ENCODE measurements around the gene PPM1F.

The PPM1F gene

DNA sequence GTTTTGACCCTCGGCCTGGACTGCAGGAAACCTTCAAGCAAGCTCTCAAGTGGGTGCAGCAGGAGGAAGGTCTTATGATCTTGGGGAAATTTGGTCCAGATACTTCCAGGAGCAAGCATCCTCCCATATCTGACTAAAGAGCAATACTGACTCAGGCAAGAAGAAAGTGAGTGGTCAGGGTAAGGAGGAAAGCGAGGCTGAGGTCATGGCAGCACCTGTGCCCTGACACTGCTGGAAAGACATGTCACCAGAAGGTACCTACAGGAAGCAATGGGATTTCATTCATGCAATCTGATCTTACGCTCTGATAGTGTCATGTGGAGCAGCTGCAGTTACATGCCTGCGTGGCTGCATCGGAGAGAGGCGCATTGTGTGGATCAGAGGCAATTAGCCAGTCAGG lies 36.4 kb upstream of the PPM1F start:
- Histone ChIP-seq H3K9me3 (ENCODE audit: low read length) (no peaks in the 10 kb centered on the region), H3K4me3 (ENCODE audit: low read depth in 1 of 2, low read length in 2 of 2) (no peak overlapping the region), H3K9ac (ENCODE audit: low read length) (no peak overlapping the region), H3K27me3 (ENCODE audit: control insufficient read depth in 1 of 2, insufficient read depth in 2 of 2, low read length in 2 of 2) (no peaks in the 10 kb centered on the region), H3K27ac (ENCODE audit: low read depth, low read length) (no peak overlapping the region), H3K36me3 (ENCODE audit: insufficient read depth, low read length) (no peaks in the 10 kb centered on the region), H3K4me1 (ENCODE audit: insufficient read depth, low read length) (no peaks in the 10 kb centered on the region)

DNA sequence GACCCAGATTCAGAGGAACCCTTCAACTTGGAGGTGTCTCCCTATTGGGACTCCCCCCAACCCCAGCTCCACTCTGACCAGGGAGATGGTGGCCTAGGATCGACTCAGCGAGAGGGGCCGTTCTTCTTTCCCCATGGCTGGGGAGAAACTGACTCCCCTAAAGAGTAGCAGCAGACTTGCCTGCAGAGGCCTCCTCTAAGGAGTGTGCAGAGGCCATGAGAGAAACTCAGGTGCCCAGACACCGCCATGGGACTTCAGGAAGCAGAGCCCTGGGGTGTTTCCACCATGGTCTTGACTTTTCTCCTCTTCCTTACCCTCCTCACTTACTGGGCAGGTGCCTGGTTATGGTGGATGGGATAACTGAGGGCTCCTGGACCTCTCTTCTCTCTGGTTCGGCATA lies 32.6 kb upstream of the PPM1F start:
- H3K9ac ChIP-seq (ENCODE audit: low read length), result no peak overlapping the region
- H3K4me1 ChIP-seq (ENCODE audit: insufficient read depth, low read length), result peaks cover 10% of the 10 kb centered on the region
- H3K36me3 ChIP-seq (ENCODE audit: insufficient read depth, low read length), result no peaks in the 10 kb centered on the region
- H3K27me3 ChIP-seq (ENCODE audit: control insufficient read depth in 1 of 2, insufficient read depth in 2 of 2, low read length in 2 of 2), result no peaks in the 10 kb centered on the region
- no peak overlapping the region for H3K4me3 ChIP-seq (ENCODE audit: low read depth in 1 of 2, low read length in 2 of 2)
- H3K27ac ChIP-seq (ENCODE audit: low read depth, low read length), result no peak overlapping the region
- H3K9me3 ChIP-seq (ENCODE audit: low read length), result no peaks in the 10 kb centered on the region

DNA sequence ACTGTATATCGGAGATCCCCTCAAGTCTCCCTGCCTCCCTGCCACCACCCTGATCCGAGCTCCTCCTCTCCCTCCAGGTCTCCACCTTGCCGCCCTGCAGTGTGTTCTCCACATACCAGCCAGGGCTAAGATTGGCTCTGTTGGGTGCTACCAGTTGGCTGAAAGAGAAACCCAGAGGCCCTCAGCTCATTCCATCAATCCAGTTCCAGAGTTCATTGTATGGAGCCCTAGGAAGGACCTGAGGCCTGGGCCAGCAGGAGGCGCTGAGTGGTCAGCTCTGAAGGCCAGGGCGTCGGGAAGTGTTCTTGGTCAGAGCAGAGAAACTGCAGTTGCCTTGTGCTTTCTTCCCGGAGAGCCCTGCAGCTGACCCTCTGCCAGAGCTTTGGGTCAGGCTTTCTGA lies 32.1 kb upstream of the PPM1F start:
- Histone ChIP-seq H3K36me3 (ENCODE audit: insufficient read depth, low read length) (no peaks in the 10 kb centered on the region), H3K4me1 (ENCODE audit: insufficient read depth, low read length) (peaks cover 10% of the 10 kb centered on the region), H3K4me3 (ENCODE audit: low read depth in 1 of 2, low read length in 2 of 2) (no peak overlapping the region), H3K9me3 (ENCODE audit: low read length) (no peaks in the 10 kb centered on the region), H3K9ac (ENCODE audit: low read length) (no peak overlapping the region), H3K27me3 (ENCODE audit: control insufficient read depth in 1 of 2, insufficient read depth in 2 of 2, low read length in 2 of 2) (no peaks in the 10 kb centered on the region), H3K27ac (ENCODE audit: low read depth, low read length) (no peak overlapping the region)

DNA sequence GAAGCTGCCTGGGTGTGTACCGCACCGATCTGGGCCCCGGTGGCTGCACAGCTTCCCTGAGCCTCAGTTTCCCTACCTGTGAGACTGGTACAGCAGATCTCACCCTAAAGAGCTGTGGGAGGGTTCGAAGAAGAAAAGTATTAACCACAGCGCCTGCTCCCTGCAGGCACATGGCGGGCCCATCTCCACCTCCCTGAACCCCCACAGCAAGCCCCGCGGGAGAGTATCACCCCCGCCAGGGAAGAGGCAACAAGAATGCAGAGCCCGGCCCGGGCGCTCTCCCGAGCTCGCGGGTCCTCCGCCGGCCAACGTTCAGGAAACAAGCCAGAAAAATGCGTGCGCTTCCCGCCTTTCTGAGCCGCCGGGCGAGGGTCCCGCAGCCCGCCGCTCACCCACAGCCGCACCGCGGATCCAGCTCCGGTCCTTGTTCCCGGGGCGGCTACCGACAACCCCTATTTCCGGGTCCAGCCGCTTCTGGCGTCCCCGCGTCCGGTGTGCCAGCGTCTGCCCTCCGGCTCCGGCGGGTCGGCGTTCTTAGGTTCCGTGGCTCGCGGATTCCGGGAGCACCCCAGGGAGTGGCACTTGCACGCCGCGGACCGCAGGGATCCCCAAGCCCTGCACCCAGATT lies 29.8 kb upstream of the PPM1F start, which contains the start of gene TOP3B:
Gene TOP3B, minus strand, starts transcription at position 450 of the 628 bp plus-strand sequence. CDS start 7,078 bp downstream, outside the sequence.
- no peaks in the 10 kb centered on the region for H3K9me3 ChIP-seq (ENCODE audit: low read length)
- peak within 1 kb of the TSS; percentile 66 to 90 for H3K4me3 ChIP-seq (ENCODE audit: low read depth in 1 of 2, low read length in 2 of 2)
- H3K36me3 ChIP-seq (ENCODE audit: insufficient read depth, low read length), result no peaks in the 10 kb centered on the region

DNA sequence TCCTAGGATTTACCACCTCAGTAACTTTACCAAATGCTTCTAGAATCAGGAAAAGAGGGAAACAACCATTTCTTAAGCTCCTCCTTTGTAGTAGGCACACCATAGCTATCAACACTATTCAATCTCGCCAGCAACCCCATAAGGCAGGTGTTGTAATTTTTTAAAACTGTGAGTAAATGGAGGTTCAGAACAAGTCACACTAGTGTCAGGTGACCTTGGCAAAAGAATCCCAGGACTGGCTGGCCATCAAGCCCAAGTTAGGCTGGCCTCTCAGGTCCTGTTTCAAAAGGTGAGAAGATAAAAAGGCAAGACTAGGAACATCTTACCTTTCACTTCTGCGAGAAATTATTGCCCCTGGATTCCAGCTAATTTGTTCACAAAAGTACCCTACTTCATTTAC lies 29.2 kb upstream of the PPM1F start:
- Histone ChIP-seq H3K27me3 (ENCODE audit: control insufficient read depth in 1 of 2, insufficient read depth in 2 of 2, low read length in 2 of 2) (no peaks in the 10 kb centered on the region), H3K4me3 (ENCODE audit: low read depth in 1 of 2, low read length in 2 of 2) (peak overlapping the region; percentile 66 to 90), H3K4me1 (ENCODE audit: insufficient read depth, low read length) (peaks cover 10% of the 10 kb centered on the region), H3K9ac (ENCODE audit: low read length) (peak overlapping the region; percentile 81), H3K36me3 (ENCODE audit: insufficient read depth, low read length) (no peaks in the 10 kb centered on the region), H3K27ac (ENCODE audit: low read depth, low read length) (peak overlapping the region; percentile 57), H3K9me3 (ENCODE audit: low read length) (no peaks in the 10 kb centered on the region)

More for the DNA sequence above, 29.8 kb upstream of the PPM1F start, which contains the start of gene TOP3B:
- Histone ChIP-seq H3K27me3 (ENCODE audit: control insufficient read depth in 1 of 2, insufficient read depth in 2 of 2, low read length in 2 of 2) (no peaks in the 10 kb centered on the region), H3K27ac (ENCODE audit: low read depth, low read length) (peak within 1 kb of the TSS; percentile 57), H3K9ac (ENCODE audit: low read length) (peak within 1 kb of the TSS; percentile 81), H3K4me1 (ENCODE audit: insufficient read depth, low read length) (peaks cover 10% of the 10 kb centered on the region)

- H3K27ac ChIP-seq (ENCODE audit: low read depth, low read length), result no peak overlapping the region
- H3K4me1 ChIP-seq (ENCODE audit: insufficient read depth, low read length), result peaks cover 10% of the 10 kb centered on the region
- peaks cover 4% of the 10 kb centered on the region for H3K36me3 ChIP-seq (ENCODE audit: insufficient read depth, low read length)
- no peaks in the 10 kb centered on the region for H3K9me3 ChIP-seq (ENCODE audit: low read length)
- no peak overlapping the region for H3K4me3 ChIP-seq (ENCODE audit: low read depth in 1 of 2, low read length in 2 of 2)
- no peaks in the 10 kb centered on the region for H3K27me3 ChIP-seq (ENCODE audit: control insufficient read depth in 1 of 2, insufficient read depth in 2 of 2, low read length in 2 of 2)
- H3K9ac ChIP-seq (ENCODE audit: low read length), result no peak overlapping the region
These were observed 27.9 kb upstream of the PPM1F start for GRCh38 chr22:21980547-21980946.

DNA sequence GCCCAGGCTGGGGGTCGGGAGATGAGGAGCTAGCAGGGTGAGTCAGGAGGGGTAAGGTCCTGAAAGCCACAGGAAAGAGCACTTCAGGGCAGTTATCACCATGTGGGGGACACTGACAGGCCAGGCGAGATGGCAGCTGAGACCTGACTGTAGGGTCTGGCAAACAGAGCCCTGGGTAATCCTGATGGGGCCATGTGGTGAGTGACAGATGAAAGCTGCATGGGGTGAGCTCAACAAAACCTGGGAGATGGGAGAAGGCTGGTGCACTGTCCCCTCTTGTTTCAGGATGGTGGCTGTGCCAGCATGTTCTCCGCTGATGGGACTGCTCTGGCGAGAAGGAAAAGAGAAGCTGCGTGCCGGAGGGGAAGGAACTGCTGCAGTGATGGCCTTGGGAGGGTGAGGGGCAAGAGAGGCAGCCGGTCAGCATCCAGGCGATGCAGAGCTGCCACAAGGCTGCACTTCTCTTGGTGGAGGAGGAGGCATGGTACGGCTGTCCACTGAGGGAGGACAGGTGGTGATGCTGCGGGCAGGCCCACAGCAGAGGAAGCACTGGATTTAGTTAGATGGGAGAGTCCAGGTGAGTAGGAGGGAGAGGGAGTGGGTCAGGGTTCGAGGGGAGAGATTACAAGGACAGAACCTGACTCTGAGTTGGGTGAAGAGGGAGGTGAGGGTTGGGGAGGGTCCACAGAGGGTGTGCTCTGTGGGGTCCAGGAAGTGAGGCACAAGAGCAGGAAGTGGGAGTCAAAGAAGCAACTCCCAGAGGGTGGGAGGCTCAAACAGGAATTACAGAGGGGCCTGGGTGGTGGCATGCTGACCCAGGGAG lies 26.1 kb upstream of the PPM1F start:
- Histone ChIP-seq H3K9me3 (ENCODE audit: low read length) (no peaks in the 10 kb centered on the region), H3K9ac (ENCODE audit: low read length) (no peak overlapping the region), H3K27me3 (ENCODE audit: control insufficient read depth in 1 of 2, insufficient read depth in 2 of 2, low read length in 2 of 2) (no peaks in the 10 kb centered on the region), H3K4me3 (ENCODE audit: low read depth in 1 of 2, low read length in 2 of 2) (no peak overlapping the region), H3K4me1 (ENCODE audit: insufficient read depth, low read length) (peaks cover 10% of the 10 kb centered on the region), H3K27ac (ENCODE audit: low read depth, low read length) (no peak overlapping the region), H3K36me3 (ENCODE audit: insufficient read depth, low read length) (peaks cover 21% of the 10 kb centered on the region)

DNA sequence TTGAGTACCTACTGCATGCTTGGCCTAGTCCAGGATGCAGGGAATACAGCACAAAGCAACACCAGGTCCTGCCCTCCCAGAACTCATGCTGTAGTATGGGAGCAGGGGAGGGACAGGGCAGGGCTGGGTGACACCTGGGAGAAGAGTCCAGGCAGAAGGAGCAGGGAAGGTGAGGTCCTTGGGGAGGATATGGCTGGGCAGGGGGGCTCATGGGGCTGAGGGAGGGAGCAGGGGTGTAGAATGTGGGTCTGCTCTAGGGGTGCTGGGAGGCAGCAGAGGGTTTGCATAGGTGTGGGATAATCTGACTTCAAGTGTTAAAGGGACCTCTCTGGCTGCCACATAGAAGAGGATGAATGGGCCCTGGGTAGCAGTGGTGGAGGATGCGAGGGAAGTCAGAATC lies 25.2 kb upstream of the PPM1F start:
- Histone ChIP-seq H3K36me3 (ENCODE audit: insufficient read depth, low read length) (peaks cover 31% of the 10 kb centered on the region), H3K9me3 (ENCODE audit: low read length) (no peaks in the 10 kb centered on the region), H3K4me3 (ENCODE audit: low read depth in 1 of 2, low read length in 2 of 2) (no peak overlapping the region), H3K9ac (ENCODE audit: low read length) (no peak overlapping the region), H3K27me3 (ENCODE audit: control insufficient read depth in 1 of 2, insufficient read depth in 2 of 2, low read length in 2 of 2) (no peaks in the 10 kb centered on the region), H3K27ac (ENCODE audit: low read depth, low read length) (no peak overlapping the region), H3K4me1 (ENCODE audit: insufficient read depth, low read length) (peaks cover 10% of the 10 kb centered on the region)

GRCh38 chr22:21975854-21976345 lies 23.3 kb upstream of the PPM1F start:
- Histone ChIP-seq H3K4me1 (ENCODE audit: insufficient read depth, low read length) (no peaks in the 10 kb centered on the region), H3K9ac (ENCODE audit: low read length) (no peak overlapping the region), H3K27me3 (ENCODE audit: control insufficient read depth in 1 of 2, insufficient read depth in 2 of 2, low read length in 2 of 2) (no peaks in the 10 kb centered on the region), H3K27ac (ENCODE audit: low read depth, low read length) (no peak overlapping the region), H3K4me3 (ENCODE audit: low read depth in 1 of 2, low read length in 2 of 2) (no peak overlapping the region), H3K36me3 (ENCODE audit: insufficient read depth, low read length) (peaks cover 50% of the 10 kb centered on the region), H3K9me3 (ENCODE audit: low read length) (no peaks in the 10 kb centered on the region)

DNA sequence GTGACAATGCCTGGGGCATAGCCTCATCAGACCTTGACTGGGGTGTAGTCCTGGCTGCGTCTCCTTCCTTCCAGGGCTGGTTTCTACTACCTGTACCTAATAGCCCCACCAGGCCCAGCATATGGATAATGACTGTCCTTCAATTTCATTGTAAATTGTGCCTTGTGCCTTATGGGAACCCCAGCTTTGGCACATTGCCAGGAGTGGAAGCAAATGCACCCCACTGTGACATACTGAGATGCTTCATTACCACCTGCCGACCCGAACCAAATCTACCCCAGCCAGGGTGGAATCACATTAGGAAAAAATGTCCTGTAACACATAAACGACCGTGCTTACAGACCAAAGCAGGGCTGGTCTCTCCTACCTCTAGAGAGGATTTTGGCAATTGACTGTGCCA lies 22.6 kb upstream of the PPM1F start:
- no peak overlapping the region for H3K4me3 ChIP-seq (ENCODE audit: low read depth in 1 of 2, low read length in 2 of 2)
- no peaks in the 10 kb centered on the region for H3K9me3 ChIP-seq (ENCODE audit: low read length)
- H3K36me3 ChIP-seq (ENCODE audit: insufficient read depth, low read length), result peaks cover 56% of the 10 kb centered on the region
- no peaks in the 10 kb centered on the region for H3K4me1 ChIP-seq (ENCODE audit: insufficient read depth, low read length)
- no peaks in the 10 kb centered on the region for H3K27me3 ChIP-seq (ENCODE audit: control insufficient read depth in 1 of 2, insufficient read depth in 2 of 2, low read length in 2 of 2)
- no peak overlapping the region for H3K9ac ChIP-seq (ENCODE audit: low read length)
- H3K27ac ChIP-seq (ENCODE audit: low read depth, low read length), result no peak overlapping the region

DNA sequence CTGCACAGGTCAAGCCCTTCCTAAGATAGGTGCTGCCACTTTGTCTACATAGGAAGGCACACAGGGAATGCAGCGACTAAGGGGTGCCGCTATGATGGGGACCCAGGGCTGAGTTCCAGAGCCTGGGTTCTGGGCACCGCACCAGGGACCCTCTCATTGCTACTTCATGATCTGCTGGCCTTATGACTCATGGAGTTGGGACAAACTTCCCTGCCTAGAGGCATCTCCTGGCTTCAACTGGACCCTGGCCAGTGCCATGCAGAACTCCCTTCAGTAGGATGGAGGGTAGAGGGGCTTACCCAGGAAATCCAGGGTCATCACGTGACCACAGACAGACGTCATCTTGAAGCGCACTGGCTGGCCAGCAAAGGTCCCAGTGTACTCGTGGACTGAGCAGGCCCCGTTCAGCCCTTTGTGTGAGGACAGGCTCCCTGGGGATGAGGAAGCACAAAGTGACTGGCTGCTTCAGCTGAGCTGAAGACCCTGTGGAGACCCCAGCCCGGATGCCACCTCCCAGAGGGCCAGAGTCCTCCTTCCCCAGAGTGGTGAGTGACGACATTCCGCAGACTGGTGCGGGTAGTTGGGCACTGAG lies 21.5 kb upstream of the PPM1F start:
- peaks cover 61% of the 10 kb centered on the region for H3K36me3 ChIP-seq (ENCODE audit: insufficient read depth, low read length)
- H3K27ac ChIP-seq (ENCODE audit: low read depth, low read length), result no peak overlapping the region
- no peaks in the 10 kb centered on the region for H3K27me3 ChIP-seq (ENCODE audit: control insufficient read depth in 1 of 2, insufficient read depth in 2 of 2, low read length in 2 of 2)
- no peak overlapping the region for H3K9ac ChIP-seq (ENCODE audit: low read length)
- no peak overlapping the region for H3K4me3 ChIP-seq (ENCODE audit: low read depth in 1 of 2, low read length in 2 of 2)
- H3K9me3 ChIP-seq (ENCODE audit: low read length), result no peaks in the 10 kb centered on the region
- H3K4me1 ChIP-seq (ENCODE audit: insufficient read depth, low read length), result no peaks in the 10 kb centered on the region
